HG03558 (cell line): ENCODE data around the gene DPP7.

ENCODE experiments used
- ATAC-seq: cut with Tn5 transposase; IDR thresholded peaks from one replicate; pipeline ENCODE4 v1.9.1; 2021; ENCODE audit warnings: moderate number of reproducible peaks; ENCODE audit not compliant: unreplicated experiment; ENCODE audit errors: extremely low read depth

The DPP7 gene

GRCh38 chr9:137062384-137062783 is 52.1 kb downstream of the DPP7 start:
- no peak for ATAC-seq
